ENCODE measurements around the gene EXOC1. TPM values are rescaled to one million over a fixed set of nuclear protein-coding genes. Genes with fewer than 3 reads are reported as not detected.

The EXOC1 gene
- total and polyA plus RNA-seq, 9 of the 15 experiments (the other 6 are each of a cell fraction or from before 2014, with no cell fraction given): 16.0 to 45.5 (median 26.2) TPM

DNA sequence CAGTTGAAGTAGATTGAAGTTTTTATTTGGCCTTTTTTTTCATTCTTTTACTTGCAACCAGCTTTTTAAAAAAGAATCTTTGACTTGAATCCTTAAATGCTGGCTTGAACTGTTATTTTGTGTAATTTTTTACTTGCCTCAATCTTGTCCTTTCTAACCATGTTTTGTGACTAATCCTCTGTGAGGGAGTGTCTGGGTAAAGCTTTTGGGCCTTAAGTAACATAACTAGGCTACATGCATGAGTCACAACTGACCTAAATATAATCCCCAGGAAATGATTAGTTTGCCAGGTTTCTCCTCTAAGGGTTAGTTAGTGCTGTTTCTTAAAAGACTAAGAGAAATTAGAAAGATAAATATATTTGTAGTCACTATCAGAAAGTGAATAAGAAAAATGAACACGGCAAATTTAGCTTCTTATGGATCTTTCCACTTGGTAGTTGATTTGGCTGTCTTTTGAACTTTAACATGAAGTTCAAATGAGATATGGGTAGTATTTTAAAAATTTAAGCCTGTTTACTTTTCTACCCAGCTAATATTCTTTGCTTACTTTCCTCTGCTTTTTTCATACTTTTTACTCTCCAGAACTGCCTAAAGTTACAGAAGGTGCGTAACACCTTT lies 13.0 kb downstream of the EXOC1 start:
- Histone ChIP-seq H3K36me3 (ENCODE audit: control insufficient read depth, insufficient read depth, low read length) (peaks cover 55% of the 10 kb centered on the region), H3K4me2 (ENCODE audit: insufficient read depth, low read length) (no peak overlapping the region), H3K4me3 (no peak overlapping the region), H3K9ac (ENCODE audit: insufficient read depth in 1 of 2, low read depth in 2 of 2, low read length in 2 of 2) (no peak overlapping the region), H3K27ac (ENCODE audit: extremely low read depth, low read depth, low read length) (peak overlapping the region; percentile 64; the same call in 2 of the 3 replicates), H3K27me3 (ENCODE audit: control insufficient read depth in 2 of 2, insufficient read depth in 2 of 2, low read length in 2 of 2) (no peaks in the 10 kb centered on the region), H3K79me2 (ENCODE audit: control insufficient read depth, insufficient read depth, low read length) (no peaks in the 10 kb centered on the region), H4K20me1 (replicated peaks; ENCODE audit: control insufficient read depth, insufficient read depth, low read length) (no peaks in the 10 kb centered on the region), H3K9me1 (ENCODE audit: control insufficient read depth, insufficient read depth, low read length) (no peaks in the 10 kb centered on the region), H2AFZ (ENCODE audit: low read depth, low read length) (peak overlapping the region; percentile 2; the same call in 1 of the 2 replicates), H3K4me1 (replicated peaks in 1 of 2; ENCODE audit: control insufficient read depth in 2 of 2, insufficient read depth in 2 of 2, low read length in 2 of 2) (peaks cover 0 to 10% of the 10 kb centered on the region in 2 experiments; a peak in 2 of 5 replicates), H3K9me3 (replicated peaks; ENCODE audit: control insufficient read depth, insufficient read depth, low read depth, low read length) (no peaks in the 10 kb centered on the region)
- in situ Hi-C loops (cut with MboI) (no loop called here), intact Hi-C loops (cut with micrococcal nuclease) (loop anchor here (2.0 to 10.0 kb wide), 5 partner anchors 124 to 522 kb away; partner anchors contain the start of genes CLOCK and SRD5A3)
- DNase-seq (ENCODE audit: extremely low read depth in 1 of 4, low spot score in 3 of 4) (peak; percentile 37 to 77 (median 42)), FAIRE-seq (peak; percentile 83), ATAC-seq (peak; percentile 94)
- WGBS (ENCODE audit: insufficient coverage, low coverage, missing lambda C conversion rate): 23% methylated on average over 2 of the region's 2 CpGs
- POLR2A ChIA-PET: interaction anchor here (0.8 to 1.0 kb wide), 3 partner anchors 10 to 252 kb away, joined by 3 read pairs; no protein-coding TSS in a partner anchor
- CTCF ChIA-PET (ENCODE audit: low intra/inter-chr PET ratio): interaction anchor here (0.6 to 1.2 kb wide), 2 partner anchors 678 to 895 kb away, joined by 3 read pairs; no protein-coding TSS in a partner anchor
- BruUV-seq (replicated peaks): no TSS peak
- TF ChIP-seq KAT7 (CRISPR knock-in tag; IDR thresholded peaks at IDR 0.05; ENCODE audit: borderline replicate concordance) (no peak), ARID1B (IDR thresholded peaks at IDR 0.05) (peak; percentile 73), SMARCA4 (IDR thresholded peaks at IDR 0.05) (peak; percentile 77), FOSL1 (tag; conservative IDR thresholded peaks at IDR 0.05) (peak; percentile 92), ZNF589 (CRISPR knock-in tag; IDR thresholded peaks at IDR 0.05; ENCODE audit: low read depth) (no peak), EP400 (IDR thresholded peaks at IDR 0.05) (0 out of 2 replicates have a peak, but pooled peaks have one; percentile 7), BRD9 (IDR thresholded peaks at IDR 0.05; ENCODE audit: low read depth, partially characterized antibody) (peak; percentile 64), ZNF668 (CRISPR knock-in tag; IDR thresholded peaks at IDR 0.05) (no peak), NCOR1 (IDR thresholded peaks at IDR 0.05) (0 out of 2 replicates have a peak, but pooled peaks have one; percentile 39), GTF2E2 (tag; IDR thresholded peaks at IDR 0.05) (peak; percentile 72), DMBX1 (CRISPR knock-in tag; IDR thresholded peaks at IDR 0.05; ENCODE audit: borderline replicate concordance) (no peak), MEF2A (IDR thresholded peaks at IDR 0.05; ENCODE audit: control insufficient read depth, low read depth, low read length) (peak; percentile 58; the same call in 1 of the 2 replicates), DPF2 (IDR thresholded peaks at IDR 0.05) (peak; percentile 87), SMARCC2 (IDR thresholded peaks at IDR 0.05; ENCODE audit: low read depth) (peak; percentile 76)
- TF ChIP-seq, protein P1, sequence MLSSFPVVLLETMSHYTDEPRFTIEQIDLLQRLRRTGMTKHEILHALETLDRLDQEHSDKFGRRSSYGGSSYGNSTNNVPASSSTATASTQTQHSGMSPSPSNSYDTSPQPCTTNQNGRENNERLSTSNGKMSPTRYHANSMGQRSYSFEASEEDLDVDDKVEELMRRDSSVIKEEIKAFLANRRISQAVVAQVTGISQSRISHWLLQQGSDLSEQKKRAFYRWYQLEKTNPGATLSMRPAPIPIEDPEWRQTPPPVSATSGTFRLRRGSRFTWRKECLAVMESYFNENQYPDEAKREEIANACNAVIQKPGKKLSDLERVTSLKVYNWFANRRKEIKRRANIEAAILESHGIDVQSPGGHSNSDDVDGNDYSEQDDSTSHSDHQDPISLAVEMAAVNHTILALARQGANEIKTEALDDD (IDR thresholded peaks at IDR 0.05): peak; percentile 100
- TF ChIP-seq, protein P2, sequence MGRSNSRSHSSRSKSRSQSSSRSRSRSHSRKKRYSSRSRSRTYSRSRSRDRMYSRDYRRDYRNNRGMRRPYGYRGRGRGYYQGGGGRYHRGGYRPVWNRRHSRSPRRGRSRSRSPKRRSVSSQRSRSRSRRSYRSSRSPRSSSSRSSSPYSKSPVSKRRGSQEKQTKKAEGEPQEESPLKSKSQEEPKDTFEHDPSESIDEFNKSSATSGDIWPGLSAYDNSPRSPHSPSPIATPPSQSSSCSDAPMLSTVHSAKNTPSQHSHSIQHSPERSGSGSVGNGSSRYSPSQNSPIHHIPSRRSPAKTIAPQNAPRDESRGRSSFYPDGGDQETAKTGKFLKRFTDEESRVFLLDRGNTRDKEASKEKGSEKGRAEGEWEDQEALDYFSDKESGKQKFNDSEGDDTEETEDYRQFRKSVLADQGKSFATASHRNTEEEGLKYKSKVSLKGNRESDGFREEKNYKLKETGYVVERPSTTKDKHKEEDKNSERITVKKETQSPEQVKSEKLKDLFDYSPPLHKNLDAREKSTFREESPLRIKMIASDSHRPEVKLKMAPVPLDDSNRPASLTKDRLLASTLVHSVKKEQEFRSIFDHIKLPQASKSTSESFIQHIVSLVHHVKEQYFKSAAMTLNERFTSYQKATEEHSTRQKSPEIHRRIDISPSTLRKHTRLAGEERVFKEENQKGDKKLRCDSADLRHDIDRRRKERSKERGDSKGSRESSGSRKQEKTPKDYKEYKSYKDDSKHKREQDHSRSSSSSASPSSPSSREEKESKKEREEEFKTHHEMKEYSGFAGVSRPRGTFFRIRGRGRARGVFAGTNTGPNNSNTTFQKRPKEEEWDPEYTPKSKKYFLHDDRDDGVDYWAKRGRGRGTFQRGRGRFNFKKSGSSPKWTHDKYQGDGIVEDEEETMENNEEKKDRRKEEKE (IDR thresholded peaks at IDR 0.05; ENCODE audit: borderline replicate concordance in 1 of 2, control insufficient read depth in 1 of 2, low read depth in 2 of 2, low read length in 1 of 2): 0 out of 4 replicates have a peak, but pooled peaks of 1 of the 2 experiments have one; percentile 23
- TF ChIP-seq, protein P3, sequence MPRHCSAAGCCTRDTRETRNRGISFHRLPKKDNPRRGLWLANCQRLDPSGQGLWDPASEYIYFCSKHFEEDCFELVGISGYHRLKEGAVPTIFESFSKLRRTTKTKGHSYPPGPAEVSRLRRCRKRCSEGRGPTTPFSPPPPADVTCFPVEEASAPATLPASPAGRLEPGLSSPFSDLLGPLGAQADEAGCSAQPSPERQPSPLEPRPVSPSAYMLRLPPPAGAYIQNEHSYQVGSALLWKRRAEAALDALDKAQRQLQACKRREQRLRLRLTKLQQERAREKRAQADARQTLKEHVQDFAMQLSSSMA (CRISPR knock-in tag; IDR thresholded peaks at IDR 0.05): no peak

All from K562 (cell line).